ENCODE data around the gene CBX3. TPM values are rescaled to one million over a fixed set of nuclear protein-coding genes. Genes with fewer than 3 reads are reported as not detected.
A peak's percentile ranks its signal among the peaks of the same experiment; 100 is the strongest.

Gene CBX3
- total and polyA plus RNA-seq, 10 of the 15 experiments (the other 5 are each of a cell fraction or from before 2014, with no cell fraction given): 153 to 307 (median 225) TPM

DNA sequence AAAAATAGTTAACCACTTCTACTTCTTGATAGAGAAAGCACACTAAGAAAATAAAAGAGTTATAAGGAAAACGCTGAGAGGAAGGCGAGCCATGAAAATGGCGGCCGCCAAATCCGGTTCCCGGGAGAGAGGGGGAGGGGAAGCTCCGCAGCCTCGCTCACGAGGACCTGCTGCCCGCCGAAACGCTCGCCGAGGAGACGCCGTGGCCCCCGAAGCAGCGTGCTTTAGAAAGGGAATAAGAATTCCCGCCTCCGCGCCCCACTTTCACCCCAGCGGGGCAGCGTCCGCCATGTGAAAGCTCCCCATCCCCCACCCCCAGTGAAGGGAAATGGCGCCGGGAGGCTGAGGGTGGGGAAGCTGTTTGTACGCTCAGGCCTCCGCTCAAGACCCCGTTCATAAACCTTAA is 1.5 kb upstream of the CBX3 start (continued):
- peak; percentile 51; the same call in 1 of the 2 replicates for TF ChIP-seq PRDM15 (CRISPR knock-in tag; IDR thresholded peaks at IDR 0.05)
- TF ChIP-seq, protein P1, sequence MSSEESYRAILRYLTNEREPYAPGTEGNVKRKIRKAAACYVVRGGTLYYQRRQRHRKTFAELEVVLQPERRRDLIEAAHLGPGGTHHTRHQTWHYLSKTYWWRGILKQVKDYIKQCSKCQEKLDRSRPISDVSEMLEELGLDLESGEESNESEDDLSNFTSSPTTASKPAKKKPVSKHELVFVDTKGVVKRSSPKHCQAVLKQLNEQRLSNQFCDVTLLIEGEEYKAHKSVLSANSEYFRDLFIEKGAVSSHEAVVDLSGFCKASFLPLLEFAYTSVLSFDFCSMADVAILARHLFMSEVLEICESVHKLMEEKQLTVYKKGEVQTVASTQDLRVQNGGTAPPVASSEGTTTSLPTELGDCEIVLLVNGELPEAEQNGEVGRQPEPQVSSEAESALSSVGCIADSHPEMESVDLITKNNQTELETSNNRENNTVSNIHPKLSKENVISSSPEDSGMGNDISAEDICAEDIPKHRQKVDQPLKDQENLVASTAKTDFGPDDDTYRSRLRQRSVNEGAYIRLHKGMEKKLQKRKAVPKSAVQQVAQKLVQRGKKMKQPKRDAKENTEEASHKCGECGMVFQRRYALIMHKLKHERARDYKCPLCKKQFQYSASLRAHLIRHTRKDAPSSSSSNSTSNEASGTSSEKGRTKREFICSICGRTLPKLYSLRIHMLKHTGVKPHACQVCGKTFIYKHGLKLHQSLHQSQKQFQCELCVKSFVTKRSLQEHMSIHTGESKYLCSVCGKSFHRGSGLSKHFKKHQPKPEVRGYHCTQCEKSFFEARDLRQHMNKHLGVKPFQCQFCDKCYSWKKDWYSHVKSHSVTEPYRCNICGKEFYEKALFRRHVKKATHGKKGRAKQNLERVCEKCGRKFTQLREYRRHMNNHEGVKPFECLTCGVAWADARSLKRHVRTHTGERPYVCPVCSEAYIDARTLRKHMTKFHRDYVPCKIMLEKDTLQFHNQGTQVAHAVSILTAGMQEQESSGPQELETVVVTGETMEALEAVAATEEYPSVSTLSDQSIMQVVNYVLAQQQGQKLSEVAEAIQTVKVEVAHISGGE (CRISPR knock-in tag; IDR thresholded peaks at IDR 0.05): no peak
- no peak for TF ChIP-seq CHD4 (IDR thresholded peaks at IDR 0.05)
- TF ChIP-seq NFXL1 (IDR thresholded peaks at IDR 0.05; ENCODE audit: borderline replicate concordance): no peak
- peak; percentile 38; the same call in 1 of the 2 replicates for TF ChIP-seq SIN3A (IDR thresholded peaks at IDR 0.05; ENCODE audit: low read depth, low read length)
- TF ChIP-seq PAX8 (IDR thresholded peaks at IDR 0.05): peak; percentile 92
- TF ChIP-seq, protein P2, sequence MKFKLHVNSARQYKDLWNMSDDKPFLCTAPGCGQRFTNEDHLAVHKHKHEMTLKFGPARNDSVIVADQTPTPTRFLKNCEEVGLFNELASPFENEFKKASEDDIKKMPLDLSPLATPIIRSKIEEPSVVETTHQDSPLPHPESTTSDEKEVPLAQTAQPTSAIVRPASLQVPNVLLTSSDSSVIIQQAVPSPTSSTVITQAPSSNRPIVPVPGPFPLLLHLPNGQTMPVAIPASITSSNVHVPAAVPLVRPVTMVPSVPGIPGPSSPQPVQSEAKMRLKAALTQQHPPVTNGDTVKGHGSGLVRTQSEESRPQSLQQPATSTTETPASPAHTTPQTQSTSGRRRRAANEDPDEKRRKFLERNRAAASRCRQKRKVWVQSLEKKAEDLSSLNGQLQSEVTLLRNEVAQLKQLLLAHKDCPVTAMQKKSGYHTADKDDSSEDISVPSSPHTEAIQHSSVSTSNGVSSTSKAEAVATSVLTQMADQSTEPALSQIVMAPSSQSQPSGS (IDR thresholded peaks at IDR 0.05; ENCODE audit: low read length): 0 out of 2 replicates have a peak, but pooled peaks have one; percentile 10
- TF ChIP-seq ZZZ3 (IDR thresholded peaks at IDR 0.05; ENCODE audit: control insufficient read depth, insufficient read length, low read depth): no peak
- no peak for TF ChIP-seq TCF7 (IDR thresholded peaks at IDR 0.05; ENCODE audit: borderline replicate concordance)
- TF ChIP-seq CHD1 (IDR thresholded peaks at IDR 0.05; ENCODE audit: low read depth, low read length): 0 out of 2 replicates have a peak, but pooled peaks have one; percentile 22
- TF ChIP-seq MEF2A (IDR thresholded peaks at IDR 0.05; ENCODE audit: insufficient read depth, low read depth, low read length): no peak
- no peak for TF ChIP-seq SIX5 (IDR thresholded peaks at IDR 0.05; ENCODE audit: low read depth, low read length, severe bottlenecking)
- TF ChIP-seq SMARCA5 (IDR thresholded peaks at IDR 0.05): peak; percentile 13; the same call in 1 of the 2 replicates
- no peak for TF ChIP-seq HDGF (IDR thresholded peaks at IDR 0.05)
- TF ChIP-seq ZNF384 (IDR thresholded peaks at IDR 0.05; ENCODE audit: borderline replicate concordance, low read depth, low read length): no peak
- TF ChIP-seq, protein P3, sequence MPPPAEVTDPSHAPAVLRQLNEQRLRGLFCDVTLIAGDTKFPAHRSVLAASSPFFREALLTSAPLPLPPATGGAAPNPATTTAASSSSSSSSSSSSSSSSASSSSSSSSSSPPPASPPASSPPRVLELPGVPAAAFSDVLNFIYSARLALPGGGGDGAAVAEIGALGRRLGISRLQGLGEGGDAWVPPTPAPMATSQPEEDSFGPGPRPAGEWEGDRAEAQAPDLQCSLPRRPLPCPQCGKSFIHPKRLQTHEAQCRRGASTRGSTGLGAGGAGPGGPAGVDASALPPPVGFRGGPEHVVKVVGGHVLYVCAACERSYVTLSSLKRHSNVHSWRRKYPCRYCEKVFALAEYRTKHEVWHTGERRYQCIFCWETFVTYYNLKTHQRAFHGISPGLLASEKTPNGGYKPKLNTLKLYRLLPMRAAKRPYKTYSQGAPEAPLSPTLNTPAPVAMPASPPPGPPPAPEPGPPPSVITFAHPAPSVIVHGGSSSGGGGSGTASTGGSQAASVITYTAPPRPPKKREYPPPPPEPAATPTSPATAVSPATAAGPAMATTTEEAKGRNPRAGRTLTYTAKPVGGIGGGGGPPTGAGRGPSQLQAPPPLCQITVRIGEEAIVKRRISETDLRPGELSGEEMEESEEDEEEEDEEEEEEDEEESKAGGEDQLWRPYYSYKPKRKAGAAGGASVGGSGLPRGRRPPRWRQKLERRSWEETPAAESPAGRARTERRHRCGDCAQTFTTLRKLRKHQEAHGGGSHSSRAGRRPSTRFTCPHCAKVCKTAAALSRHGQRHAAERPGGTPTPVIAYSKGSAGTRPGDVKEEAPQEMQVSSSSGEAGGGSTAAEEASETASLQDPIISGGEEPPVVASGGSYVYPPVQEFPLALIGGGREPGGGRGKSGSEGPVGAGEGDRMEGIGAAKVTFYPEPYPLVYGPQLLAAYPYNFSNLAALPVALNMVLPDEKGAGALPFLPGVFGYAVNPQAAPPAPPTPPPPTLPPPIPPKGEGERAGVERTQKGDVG (CRISPR knock-in tag; IDR thresholded peaks at IDR 0.05): peak; percentile 86; the same call in 1 of the 2 replicates
- no peak for TF ChIP-seq E2F4 (IDR thresholded peaks at IDR 0.05; ENCODE audit: low read depth, low read length)
- peak; percentile 74 for TF ChIP-seq IKZF1 (conservative IDR thresholded peaks at IDR 0.05)

Data from GM12878 (cell line).